Measurements from ENCODE around the gene DGCR2.

DNA sequence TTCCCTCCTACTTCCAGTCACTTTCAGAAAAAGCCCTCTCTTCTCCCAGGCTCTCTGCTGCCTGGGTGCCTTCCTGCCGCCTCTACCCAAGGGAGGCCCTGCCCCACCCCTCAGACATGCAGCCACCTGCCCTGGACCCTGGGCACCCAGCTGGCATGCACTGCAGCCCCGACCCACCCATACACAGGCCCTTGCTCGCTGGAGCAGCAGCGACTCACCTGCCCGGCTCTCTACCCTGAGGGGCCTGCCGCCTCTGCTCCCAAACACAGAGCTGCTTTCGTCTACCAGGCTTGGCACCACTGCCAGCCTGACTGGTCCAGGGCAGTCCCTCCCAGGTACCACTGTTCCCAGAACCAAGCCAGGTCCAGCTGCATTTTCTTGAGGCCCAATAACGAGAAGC is 7.7 kb upstream of the DGCR2 start:
- TF ChIP-seq, protein P1, sequence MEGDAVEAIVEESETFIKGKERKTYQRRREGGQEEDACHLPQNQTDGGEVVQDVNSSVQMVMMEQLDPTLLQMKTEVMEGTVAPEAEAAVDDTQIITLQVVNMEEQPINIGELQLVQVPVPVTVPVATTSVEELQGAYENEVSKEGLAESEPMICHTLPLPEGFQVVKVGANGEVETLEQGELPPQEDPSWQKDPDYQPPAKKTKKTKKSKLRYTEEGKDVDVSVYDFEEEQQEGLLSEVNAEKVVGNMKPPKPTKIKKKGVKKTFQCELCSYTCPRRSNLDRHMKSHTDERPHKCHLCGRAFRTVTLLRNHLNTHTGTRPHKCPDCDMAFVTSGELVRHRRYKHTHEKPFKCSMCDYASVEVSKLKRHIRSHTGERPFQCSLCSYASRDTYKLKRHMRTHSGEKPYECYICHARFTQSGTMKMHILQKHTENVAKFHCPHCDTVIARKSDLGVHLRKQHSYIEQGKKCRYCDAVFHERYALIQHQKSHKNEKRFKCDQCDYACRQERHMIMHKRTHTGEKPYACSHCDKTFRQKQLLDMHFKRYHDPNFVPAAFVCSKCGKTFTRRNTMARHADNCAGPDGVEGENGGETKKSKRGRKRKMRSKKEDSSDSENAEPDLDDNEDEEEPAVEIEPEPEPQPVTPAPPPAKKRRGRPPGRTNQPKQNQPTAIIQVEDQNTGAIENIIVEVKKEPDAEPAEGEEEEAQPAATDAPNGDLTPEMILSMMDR (IDR thresholded peaks at IDR 0.05; ENCODE audit: poor library complexity, severe bottlenecking), result no peak
- no peak for TF ChIP-seq EZH2 (IDR thresholded peaks at IDR 0.05; ENCODE audit: borderline replicate concordance, insufficient read depth, low read length, poor library complexity, severe bottlenecking)
- TF ChIP-seq, protein P2, sequence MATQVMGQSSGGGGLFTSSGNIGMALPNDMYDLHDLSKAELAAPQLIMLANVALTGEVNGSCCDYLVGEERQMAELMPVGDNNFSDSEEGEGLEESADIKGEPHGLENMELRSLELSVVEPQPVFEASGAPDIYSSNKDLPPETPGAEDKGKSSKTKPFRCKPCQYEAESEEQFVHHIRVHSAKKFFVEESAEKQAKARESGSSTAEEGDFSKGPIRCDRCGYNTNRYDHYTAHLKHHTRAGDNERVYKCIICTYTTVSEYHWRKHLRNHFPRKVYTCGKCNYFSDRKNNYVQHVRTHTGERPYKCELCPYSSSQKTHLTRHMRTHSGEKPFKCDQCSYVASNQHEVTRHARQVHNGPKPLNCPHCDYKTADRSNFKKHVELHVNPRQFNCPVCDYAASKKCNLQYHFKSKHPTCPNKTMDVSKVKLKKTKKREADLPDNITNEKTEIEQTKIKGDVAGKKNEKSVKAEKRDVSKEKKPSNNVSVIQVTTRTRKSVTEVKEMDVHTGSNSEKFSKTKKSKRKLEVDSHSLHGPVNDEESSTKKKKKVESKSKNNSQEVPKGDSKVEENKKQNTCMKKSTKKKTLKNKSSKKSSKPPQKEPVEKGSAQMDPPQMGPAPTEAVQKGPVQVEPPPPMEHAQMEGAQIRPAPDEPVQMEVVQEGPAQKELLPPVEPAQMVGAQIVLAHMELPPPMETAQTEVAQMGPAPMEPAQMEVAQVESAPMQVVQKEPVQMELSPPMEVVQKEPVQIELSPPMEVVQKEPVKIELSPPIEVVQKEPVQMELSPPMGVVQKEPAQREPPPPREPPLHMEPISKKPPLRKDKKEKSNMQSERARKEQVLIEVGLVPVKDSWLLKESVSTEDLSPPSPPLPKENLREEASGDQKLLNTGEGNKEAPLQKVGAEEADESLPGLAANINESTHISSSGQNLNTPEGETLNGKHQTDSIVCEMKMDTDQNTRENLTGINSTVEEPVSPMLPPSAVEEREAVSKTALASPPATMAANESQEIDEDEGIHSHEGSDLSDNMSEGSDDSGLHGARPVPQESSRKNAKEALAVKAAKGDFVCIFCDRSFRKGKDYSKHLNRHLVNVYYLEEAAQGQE (IDR thresholded peaks at IDR 0.05; ENCODE audit: borderline replicate concordance), result no peak
- TF ChIP-seq EP300 (conservative IDR thresholded peaks at IDR 0.05; ENCODE audit: poor library complexity, severe bottlenecking), result no peak
- TF ChIP-seq RAD21 (conservative IDR thresholded peaks at IDR 0.05), result no peak
- TF ChIP-seq SMC3 (conservative IDR thresholded peaks at IDR 0.05; ENCODE audit: poor library complexity), result no peak
- TF ChIP-seq TAF1 (IDR thresholded peaks at IDR 0.05; ENCODE audit: low read depth), result no peak
- no peak for TF ChIP-seq MXI1 (conservative IDR thresholded peaks at IDR 0.05; ENCODE audit: poor library complexity, severe bottlenecking)
